HFFc6 (cell line): ENCODE results near the gene TOR1AIP1. TPM values are rescaled to one million over a fixed set of nuclear protein-coding genes. Genes with fewer than 3 reads are reported as not detected.

ENCODE experiments used
- DNase-seq: peaks from one replicate; pipeline ENCODE4 v3.0.0-alpha.2; 2018
- H3K27ac Mint-ChIP-seq: 2 replicates; pipeline ENCODE4 v1.8.0; 2020; ENCODE audit warnings: mild to moderate bottlenecking, mixed read lengths
- H3K27me3 Mint-ChIP-seq: 2 replicates; pipeline ENCODE4 v1.8.0; 2021; ENCODE audit warnings: mild to moderate bottlenecking, moderate library complexity, mixed read lengths; ENCODE audit not compliant: insufficient read depth
- H3K36me3 Mint-ChIP-seq: 2 replicates; pipeline ENCODE4 v1.8.0; 2021; ENCODE audit warnings: low read depth, mixed read lengths
- H3K4me1 Mint-ChIP-seq: 2 replicates; pipeline ENCODE4 v1.8.0; 2020; ENCODE audit warnings: low read depth, mixed read lengths
- H3K4me3 Mint-ChIP-seq: 2 replicates; pipeline ENCODE4 v1.8.0; 2020; ENCODE audit warnings: mild to moderate bottlenecking, moderate library complexity, mixed read lengths
- H3K9me3 Mint-ChIP-seq: 2 replicates; pipeline ENCODE4 v1.8.0; 2020; ENCODE audit warnings: mild to moderate bottlenecking, mixed read lengths
- total RNA-seq, 6 experiments: library from RNA; stranded (reverse); fragmentation: NEBNext Ultra II Directional; extraction: Animal tissue kit (Norgen Biotek cat#: 25700); gene quantifications; 2 replicates in 1 of 6; 3 replicates in 5 of 6; pipeline ENCODE4 v1.2.3, GENCODE V29; 2021
- TF ChIP-seq, protein P1 (sequence below): fragments of 200-600 bp; sonication (generic); IDR thresholded peaks from 2 replicates; pipeline ENCODE4 v1.5.0; 2021; ENCODE audit warnings: antibody characterized with exemption, mild to moderate bottlenecking

Gene TOR1AIP1
- total RNA-seq, 6 experiments from 2014 or later: 39.6 to 51.8 (median 48.9) TPM

DNA sequence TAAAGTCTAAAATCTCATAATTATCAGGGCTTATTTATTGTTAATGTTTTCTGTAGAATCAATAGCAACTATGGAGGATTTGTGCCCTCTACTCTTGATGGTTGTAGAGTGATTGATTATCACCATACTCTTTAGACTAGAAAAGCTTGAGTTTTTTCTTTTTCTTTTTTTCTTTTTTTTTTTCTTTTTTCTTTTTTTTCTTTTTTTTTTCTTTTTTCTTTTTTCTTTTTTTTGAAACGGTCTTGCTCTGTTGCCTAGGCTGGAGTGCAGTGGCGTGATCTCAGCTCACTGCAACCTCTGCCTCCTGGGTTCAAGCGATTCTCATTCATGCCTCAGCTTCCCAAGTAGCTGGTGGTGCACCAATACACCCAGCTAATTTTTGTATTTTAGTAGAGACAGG lies 29.7 kb downstream of the TOR1AIP1 start:
- H3K4me3 Mint-ChIP-seq: no peak overlapping the region
- H3K27ac Mint-ChIP-seq: no peak overlapping the region

DNA sequence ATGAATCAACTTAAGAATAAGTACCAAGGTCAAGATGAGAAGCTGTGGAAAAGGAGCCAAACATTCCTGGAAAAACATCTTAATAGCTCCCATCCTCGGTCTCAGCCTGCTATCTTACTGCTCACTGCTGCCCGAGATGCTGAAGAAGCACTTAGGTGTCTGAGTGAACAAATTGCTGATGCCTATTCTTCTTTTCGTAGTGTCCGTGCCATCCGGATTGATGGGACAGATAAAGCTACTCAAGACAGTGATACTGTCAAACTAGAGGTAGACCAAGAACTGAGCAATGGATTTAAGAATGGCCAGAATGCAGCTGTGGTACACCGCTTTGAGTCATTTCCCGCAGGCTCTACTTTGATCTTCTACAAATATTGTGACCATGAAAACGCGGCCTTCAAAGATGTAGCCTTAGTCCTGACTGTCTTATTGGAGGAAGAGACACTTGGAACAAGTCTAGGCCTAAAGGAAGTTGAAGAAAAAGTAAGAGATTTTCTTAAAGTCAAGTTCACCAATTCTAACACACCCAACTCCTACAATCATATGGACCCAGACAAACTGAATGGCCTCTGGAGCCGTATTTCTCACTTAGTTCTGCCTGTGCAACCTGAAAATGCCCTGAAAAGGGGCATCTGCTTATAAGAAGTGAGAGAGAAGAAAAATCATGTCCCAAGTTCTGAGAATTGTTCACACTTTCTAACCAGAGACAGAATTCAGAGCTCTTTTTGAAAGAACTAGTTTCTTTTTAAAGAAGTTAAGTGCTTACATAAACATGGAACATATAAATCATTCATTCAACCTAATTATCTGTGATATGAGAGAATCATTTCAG lies 35.7 kb downstream of the TOR1AIP1 start:
- H3K27me3 Mint-ChIP-seq: no peaks in the 10 kb centered on the region; the same call in 1 of the 2 replicates
- no peak overlapping the region for H3K27ac Mint-ChIP-seq
- DNase-seq: no peak
- no peak overlapping the region for H3K4me3 Mint-ChIP-seq
- TF ChIP-seq, protein P1, sequence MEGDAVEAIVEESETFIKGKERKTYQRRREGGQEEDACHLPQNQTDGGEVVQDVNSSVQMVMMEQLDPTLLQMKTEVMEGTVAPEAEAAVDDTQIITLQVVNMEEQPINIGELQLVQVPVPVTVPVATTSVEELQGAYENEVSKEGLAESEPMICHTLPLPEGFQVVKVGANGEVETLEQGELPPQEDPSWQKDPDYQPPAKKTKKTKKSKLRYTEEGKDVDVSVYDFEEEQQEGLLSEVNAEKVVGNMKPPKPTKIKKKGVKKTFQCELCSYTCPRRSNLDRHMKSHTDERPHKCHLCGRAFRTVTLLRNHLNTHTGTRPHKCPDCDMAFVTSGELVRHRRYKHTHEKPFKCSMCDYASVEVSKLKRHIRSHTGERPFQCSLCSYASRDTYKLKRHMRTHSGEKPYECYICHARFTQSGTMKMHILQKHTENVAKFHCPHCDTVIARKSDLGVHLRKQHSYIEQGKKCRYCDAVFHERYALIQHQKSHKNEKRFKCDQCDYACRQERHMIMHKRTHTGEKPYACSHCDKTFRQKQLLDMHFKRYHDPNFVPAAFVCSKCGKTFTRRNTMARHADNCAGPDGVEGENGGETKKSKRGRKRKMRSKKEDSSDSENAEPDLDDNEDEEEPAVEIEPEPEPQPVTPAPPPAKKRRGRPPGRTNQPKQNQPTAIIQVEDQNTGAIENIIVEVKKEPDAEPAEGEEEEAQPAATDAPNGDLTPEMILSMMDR: no peak
- peaks cover 21% of the 10 kb centered on the region for H3K36me3 Mint-ChIP-seq
- H3K9me3 Mint-ChIP-seq: no peaks in the 10 kb centered on the region
- peaks cover 18% of the 10 kb centered on the region for H3K4me1 Mint-ChIP-seq

More for the DNA sequence above, 29.7 kb downstream of the TOR1AIP1 start:
- TF ChIP-seq, protein P1: no peak
- no peak for DNase-seq
- Mint-ChIP-seq H3K36me3 (peaks cover 14% of the 10 kb centered on the region), H3K4me1 (no peaks in the 10 kb centered on the region), H3K9me3 (no peaks in the 10 kb centered on the region), H3K27me3 (no peaks in the 10 kb centered on the region; the same call in 1 of the 2 replicates)

DNA sequence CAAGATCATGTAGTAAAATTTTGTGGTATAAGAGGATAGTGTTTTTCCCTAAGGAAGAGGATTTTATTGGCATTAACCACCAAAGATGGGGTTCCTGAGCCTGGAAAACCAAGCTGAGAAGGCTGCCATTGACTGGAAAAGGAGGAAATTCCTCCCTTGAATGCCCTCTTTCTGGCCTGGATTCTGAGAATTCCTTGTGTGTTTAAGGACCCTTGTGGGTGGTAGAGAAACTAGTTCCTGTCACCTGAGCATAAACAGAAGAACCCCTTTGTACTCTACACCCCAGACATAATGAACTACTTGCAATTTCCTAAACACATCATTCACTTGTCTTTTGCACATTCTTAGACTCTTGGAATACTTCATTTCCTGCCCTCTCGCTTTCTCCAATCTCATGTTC lies 39.4 kb downstream of the TOR1AIP1 start:
- Mint-ChIP-seq H3K27ac (peak overlapping the region; percentile 2; the same call in 1 of the 2 replicates), H3K27me3 (no peaks in the 10 kb centered on the region; the same call in 1 of the 2 replicates), H3K4me1 (peaks cover 23% of the 10 kb centered on the region), H3K36me3 (peaks cover 22% of the 10 kb centered on the region), H3K9me3 (no peaks in the 10 kb centered on the region), H3K4me3 (no peak overlapping the region)
- TF ChIP-seq, protein P1: no peak
- DNase-seq: no peak

DNA sequence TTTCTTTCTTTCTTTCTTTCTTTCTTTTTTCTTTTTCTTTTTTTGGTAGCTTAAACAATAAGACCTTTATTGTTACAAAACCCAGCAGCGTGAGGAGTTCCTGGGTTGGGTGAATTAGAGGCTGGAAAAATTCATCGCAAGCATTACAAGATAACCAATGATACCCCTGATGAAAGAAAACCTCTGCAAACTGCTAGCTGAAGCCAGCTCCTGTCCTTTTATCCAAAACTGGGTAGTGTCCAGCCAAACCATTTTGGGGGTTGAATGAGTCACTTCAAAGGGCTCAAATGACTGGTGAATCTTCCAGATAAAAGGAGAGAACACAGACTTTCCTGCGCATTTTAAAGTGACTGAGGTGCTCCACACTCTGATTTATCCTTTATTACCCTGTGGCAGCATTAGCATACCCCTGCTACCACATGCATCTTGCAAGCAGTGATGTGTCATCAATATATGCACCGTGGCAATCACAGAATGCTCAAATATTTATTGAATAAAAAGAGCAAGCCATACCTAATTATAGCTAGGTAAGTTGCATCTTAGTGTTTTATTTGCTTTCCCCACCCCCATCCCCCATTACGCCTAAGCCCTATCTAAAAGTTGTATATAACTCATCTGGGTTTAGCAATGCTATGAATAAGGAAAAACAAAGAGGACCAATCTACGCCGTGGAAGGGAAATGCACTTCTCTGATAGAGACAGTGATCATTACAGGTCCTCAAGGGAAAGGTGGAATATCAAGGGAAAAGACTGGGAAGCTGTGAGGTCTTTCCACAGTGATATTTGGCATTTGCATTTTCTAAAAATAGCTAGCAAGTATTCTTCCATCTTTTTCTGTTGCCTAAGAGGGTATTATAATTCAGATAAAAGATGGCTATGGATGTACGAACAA lies 40.1 kb downstream of the TOR1AIP1 start:
- H3K36me3 Mint-ChIP-seq: peaks cover 20% of the 10 kb centered on the region
- peaks cover 29% of the 10 kb centered on the region for H3K4me1 Mint-ChIP-seq
- H3K9me3 Mint-ChIP-seq: no peaks in the 10 kb centered on the region
- H3K4me3 Mint-ChIP-seq: no peak overlapping the region
- DNase-seq: no peak
- H3K27me3 Mint-ChIP-seq: no peaks in the 10 kb centered on the region
- H3K27ac Mint-ChIP-seq: peak overlapping the region; percentile 2; the same call in 1 of the 2 replicates
- TF ChIP-seq, protein P1: no peak

DNA sequence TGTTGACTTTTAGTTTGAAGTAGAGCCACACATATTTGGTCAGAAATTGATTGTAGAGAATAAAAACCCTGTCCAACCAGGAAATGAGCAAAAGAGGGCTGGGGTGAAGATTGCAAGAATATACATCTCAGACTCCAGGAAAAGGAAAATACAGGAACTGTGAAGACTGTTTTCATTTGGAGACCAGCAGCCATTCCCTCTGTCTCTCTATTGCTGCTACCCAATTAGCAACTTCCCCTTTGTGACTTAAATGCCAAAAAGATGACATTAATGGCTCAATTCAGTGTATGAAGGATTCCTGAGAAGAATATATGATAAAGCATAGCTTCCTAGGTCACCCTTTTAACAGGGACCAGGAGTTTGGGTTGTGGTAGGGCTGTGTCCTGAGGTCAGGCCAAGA lies 40.9 kb downstream of the TOR1AIP1 start:
- H3K9me3 Mint-ChIP-seq: no peaks in the 10 kb centered on the region
- TF ChIP-seq, protein P1: no peak
- no peak overlapping the region for H3K27ac Mint-ChIP-seq
- no peak overlapping the region for H3K4me3 Mint-ChIP-seq
- DNase-seq: no peak
- no peaks in the 10 kb centered on the region for H3K27me3 Mint-ChIP-seq
- H3K36me3 Mint-ChIP-seq: peaks cover 13% of the 10 kb centered on the region
- peaks cover 34% of the 10 kb centered on the region for H3K4me1 Mint-ChIP-seq
